HG02642 (cell line): ENCODE data around the gene SCNN1G.

Source experiments
- ATAC-seq: cut with Tn5 transposase; IDR thresholded peaks from one replicate; pipeline ENCODE4 v1.9.1; 2021; ENCODE audit warnings: mild to moderate bottlenecking; ENCODE audit not compliant: unreplicated experiment, poor library complexity

SCNN1G gene

DNA sequence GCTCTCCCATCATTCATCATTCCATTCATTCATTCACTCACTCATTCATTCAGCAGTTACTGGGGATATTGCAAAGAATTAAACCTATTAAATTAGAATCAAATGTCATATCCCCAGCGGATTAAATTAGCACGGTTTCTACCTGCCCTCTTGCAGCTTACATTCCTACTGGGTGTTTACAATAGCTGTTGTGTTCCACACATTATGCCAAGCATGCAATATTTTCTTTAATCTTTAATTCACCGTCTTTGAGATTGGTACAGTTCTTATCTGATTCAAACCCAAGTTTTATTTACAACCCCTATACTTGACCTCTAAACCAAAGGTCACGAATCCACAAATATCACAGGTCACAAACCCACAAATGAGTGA lies 32.6 kb upstream of the SCNN1G start:
- ATAC-seq: no peak

DNA sequence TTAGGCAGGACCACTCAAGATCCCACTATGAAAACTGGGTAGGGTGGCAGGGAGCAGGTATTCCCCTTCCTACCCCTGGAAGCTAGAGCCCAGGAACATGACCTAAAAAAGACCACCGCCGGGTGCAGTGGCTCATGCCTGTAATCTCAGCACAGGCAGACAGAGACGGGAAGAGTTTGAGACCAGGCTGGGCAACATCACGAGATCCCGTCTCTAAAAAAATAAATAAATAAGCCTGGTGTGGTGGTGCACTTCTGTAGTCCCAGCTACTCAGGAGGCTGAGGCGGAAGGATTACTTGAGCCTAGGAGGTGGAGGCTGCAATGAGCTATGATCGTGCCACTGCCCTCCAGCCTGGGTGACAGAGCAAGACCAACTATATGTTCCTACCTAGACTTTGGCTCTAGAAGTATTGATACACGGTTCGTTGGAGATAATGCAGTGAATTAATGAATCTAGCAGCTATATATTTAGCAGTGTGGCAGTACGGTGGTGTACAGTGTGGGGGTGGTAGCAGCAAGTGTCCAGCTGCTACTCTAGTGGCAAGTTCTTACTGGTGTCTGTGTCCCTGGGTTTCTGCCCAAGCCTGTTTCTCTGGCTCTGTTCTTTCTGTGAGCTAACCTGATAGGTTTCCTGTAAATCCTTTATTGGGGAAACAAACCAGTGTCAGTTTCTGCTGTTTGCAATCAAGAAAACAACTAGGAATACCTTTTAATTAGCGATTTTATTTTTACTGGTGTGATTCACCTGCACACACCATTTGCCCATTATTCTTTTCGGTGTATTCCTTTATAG lies 30.0 kb upstream of the SCNN1G start:
- no peak for ATAC-seq

DNA sequence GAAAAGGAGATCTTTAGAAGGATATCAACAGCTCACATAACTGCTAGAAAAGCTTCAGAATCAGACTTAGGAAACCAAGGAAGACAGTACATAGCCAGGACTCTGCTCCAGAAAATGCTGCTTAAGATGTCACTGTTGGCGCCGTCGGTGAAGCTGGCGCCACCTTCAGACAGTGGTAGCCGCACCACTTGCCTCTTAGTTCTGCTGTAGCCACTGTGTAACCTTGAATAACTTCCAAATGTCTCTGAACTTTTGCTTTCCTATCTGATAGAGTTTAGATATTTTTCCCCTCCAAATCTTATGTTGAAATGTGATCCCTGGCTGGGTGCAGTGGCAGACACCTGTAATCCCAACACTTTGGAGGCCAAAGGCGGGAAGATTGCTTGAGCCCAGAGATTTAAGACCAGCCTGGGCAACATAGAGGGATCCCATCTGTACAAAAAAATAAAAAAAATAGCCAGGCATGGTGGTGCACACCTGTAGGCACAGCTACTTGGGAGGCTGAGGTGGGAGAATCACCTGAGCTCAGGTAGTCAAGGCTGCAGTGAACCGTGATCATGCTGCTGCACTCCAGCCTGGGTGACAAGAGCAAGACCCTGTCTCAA lies 27.0 kb upstream of the SCNN1G start:
- ATAC-seq: no peak

DNA sequence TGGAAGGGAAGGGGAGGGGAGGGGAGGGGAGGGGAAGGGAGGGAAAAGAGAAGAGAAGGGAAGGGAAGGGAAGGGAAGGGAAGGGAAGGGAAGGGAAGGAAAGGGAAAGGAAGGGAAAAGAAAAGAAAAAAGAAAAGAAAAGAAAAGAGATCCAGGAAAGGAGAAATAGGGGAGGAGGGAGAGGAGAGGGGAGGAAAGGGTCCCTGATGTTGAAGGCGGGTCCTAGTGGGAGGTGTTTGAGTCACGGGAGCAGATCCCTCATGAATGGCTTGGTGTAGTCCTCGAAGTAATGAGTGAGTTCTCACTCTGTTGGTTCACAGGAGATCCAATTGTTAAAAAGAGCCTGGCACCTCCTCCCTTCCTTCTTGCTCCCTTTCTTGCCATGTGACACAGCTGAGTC lies 26.4 kb upstream of the SCNN1G start:
- ATAC-seq: no peak

DNA sequence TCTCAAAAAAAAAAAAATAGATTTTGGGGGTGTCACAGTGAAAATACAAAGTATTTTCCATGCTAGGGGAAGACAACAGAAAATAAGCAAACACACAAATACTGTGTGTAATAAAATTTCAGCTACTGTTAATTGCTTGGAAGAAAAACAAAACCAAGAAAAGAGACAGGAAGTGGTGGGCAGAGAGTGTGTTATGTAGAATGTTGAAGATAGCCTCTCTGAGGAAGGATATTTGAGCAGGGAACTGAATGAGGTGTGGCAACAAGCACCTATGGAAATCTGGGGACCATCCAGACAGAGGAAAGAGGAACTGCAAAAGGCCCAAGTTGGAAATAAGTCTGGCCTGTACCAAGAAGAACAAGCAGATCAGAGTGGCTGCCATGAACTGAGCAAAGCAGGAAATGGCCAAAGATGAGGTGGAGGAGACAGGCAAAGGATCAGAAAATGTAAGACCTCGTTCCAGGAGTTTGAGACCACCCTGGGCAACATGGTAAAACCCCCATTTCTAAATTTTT lies 25.5 kb upstream of the SCNN1G start:
- ATAC-seq: no peak

DNA sequence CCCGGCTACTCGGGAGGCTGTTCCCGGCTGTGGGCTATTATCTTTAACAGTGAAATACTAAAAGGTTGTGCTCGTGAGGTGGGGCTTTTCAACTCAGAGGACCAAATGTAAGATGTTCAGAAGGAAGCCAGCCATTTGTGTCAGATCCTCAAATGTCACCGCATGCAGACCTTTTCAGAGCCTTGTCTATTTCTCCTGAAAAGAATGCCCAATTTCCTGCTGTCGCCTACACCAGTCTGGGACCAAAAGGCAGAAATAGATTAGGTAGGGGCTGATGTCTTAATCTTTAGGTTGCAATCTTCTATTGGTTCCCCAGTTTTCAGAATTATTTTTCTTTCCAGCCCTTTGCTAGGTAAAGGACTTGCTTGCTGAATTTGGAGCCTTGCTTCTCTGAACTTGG lies 24.4 kb upstream of the SCNN1G start:
- ATAC-seq: no peak

DNA sequence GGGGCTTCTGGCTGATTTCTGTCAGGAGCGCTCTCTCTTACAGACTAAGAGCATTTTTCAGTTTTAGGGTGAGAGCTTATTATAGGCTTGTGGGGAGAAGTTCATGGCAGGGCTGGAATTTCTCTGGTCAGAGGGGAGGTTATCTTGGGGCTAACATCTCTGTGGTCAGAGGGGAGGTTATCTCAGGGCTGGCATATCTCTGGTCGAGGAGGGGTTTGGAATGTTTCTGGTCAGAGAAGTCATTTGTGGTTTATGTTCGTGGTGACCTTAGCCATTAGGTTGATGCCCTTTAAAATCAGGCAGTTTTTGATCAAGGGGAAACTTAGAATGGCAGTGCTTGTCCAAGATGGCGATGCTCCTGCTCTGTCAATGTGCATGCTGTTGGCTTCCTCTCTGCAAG lies 22.5 kb upstream of the SCNN1G start:
- no peak for ATAC-seq

DNA sequence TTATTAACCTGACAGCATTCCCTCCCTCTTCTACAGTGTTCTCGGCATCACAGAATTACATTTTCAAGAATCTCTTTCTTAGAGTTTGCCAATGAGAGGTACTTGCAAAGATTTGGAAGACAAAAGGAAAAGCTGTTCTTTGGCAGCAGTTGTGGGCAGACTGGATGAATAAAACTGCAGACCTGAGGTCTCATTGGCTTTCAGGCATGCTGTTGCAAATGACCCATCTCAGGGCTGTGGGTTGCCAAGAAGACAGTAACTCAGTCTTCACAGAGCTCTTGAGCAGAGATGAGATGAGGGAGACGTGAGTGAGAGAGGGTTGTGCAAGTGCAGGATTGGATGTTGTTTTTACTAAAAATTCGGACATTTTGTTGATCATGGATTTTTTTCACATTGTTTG lies 22.0 kb upstream of the SCNN1G start:
- no peak for ATAC-seq

DNA sequence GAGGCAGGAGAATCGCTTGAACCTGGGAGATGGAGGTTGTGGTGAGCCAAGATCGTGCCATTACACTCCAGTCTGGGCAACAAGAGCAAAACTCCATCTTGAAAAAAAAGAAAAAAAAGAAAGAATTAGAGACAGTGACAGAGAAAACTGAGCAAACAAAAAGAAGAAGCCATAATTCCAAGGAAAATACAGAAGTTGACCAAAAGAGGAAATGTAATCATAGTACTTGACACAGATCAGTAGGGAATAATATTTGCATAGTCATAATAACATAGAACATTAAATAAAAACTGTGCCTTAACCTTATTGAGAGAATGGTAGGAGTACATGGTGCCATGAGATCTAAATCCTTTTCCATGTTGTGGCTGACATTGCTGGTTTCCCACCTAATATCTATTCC lies 18.6 kb upstream of the SCNN1G start:
- no peak for ATAC-seq

DNA sequence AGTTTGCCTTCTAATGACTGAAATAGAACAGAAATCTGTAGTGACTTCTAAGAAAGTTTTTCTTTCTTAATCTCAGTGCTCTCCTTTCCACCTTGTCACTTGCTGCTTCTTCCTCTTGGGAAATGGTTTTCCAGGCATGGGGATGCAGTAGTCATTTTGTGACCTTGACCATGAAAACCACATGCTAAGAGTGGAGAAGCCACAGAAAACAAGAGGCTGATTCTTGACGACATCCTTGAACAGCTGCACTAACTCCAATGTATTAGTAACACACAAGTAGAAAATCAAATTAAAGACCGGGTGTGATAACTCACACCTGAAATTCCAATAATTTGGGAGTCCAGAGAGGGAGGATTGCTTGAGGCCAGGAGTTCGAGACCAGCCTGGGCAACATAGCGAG lies 17.8 kb upstream of the SCNN1G start:
- no peak for ATAC-seq

DNA sequence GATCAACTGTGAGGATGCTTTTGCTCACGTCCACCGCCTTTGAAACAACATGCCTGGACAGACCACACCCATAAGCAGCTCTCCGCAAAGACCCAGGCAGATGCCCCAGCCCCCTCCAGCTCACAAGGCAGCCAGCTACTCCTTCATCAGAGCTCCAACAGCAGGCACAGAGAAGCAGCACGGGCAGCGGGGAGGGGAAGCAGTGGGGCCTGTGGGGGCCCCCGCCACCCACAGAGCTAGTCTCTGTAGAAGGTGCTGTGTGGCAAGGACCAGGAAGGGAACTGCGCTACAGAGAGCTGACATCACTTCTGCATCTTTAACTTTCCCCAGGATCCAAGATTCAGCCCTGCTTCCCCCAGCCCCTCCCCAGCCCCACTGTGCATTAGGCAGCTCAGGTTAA lies 10.0 kb upstream of the SCNN1G start:
- no peak for ATAC-seq

DNA sequence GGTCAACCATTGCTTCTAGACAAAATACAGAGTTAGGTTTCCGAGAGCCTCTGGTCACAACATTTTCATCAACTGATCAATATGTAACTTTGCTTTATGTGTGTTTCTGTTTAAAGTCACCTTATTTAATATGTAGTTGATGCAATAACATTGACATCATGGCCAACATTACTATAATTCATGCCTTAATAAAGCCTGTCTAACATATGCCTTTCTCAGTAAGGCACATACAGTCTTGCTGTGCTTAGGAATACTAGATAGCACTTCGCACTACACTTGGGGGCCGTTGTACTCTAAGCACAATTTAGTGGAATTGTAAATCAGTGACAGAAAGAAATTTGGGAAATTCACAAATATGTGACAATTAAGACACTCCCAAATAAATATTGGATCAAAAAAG lies 9.6 kb upstream of the SCNN1G start:
- ATAC-seq: no peak

DNA sequence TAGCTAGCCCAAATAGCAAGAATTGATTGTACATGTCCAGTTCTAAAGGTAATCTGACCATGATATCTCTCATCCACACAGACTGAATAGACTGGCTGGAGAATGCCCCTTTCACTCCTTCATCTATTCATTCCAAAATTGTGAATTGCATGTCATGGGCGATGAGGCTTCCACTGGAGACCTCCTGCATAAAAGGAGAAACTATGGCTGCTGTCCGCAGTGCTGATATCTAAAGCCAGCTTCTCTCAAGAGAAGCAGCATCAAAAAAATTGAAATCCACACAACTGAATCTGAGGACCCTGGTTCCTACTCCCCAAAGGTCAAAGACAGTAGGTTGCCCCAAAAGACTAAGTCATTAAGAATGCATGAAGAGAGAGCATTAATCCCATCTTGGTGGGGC lies 7.9 kb upstream of the SCNN1G start:
- no peak for ATAC-seq

DNA sequence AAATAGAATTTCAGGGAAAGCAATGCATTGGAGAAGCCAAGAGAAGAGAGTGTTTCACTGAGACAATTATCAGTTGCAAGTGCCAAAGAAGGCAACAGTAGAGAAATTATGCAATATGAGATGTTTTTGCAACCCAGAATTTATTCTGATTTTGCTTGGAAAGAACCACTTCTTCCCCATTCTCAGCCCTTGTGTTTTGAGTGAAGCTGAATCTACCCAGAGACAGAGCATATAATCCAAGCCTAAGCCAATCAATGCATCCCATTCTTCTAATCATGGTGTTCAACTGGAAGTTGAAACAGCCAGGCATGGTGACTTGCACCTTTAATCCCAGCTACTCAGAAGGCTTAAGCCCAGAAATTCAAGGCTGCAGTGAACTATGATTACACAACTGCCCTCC lies 6.9 kb upstream of the SCNN1G start:
- ATAC-seq: no peak

DNA sequence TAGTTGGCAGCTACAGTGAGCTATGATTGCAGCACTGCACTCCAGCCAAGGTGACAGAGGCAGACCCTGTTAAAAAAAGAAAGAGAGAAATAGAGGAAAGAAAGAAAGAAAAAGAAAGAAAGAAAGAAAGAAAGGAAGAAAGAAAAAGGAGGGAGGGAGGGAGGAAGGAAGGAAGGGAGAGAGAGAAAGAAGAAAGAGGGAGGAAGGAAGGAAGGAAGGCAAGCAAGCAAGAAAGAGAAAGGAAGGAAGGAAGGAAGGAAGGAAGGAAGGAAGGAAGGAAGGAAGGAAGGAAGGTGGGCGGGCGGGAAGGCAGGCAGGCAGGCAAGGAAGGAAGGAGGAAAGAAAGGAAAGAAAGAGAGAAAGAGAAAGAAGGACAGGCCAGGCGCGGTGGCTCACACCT lies 1.0 kb upstream of the SCNN1G start:
- no peak for ATAC-seq

DNA sequence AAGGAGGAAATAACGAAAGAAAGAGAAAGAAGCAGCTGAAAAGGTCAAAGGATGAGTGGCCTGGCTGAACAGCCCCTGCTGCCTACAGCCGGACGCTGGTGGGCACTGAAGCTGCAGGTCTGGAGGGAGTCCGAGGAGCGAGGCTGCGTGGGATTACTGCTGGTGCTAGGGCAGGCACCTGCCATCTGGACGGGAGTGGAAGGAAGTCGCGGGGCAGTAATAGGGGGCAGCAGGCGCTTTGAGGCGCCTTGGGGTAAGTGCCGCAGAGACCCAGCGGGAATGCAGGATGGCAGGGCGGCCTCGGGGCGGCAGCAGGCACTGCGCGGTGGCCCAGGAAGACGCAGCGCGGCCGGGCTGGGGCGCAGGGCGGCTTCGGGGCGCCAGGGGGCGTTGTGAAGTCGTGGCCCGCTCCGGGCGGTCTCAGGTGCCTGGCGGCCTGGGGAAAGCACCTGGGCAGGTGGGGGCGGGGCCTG lies 303 bp upstream of the SCNN1G start:
- peak; percentile 95 for ATAC-seq

DNA sequence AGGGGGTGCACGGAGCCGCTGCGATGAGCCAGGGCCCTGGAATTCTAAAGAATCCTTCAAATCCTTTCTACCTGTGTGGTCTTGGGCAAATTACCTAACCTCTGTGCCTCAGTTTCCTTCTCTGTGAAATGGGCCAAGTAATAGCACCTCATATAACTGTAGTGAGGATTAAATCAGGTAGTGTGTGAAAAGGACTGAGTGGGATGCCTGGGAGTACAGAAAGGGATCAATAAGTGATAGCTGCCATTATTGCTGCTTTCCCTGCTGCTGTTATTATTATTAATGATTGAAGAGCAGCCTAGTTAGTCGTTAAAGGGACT lies 958 bp downstream of the SCNN1G start:
- no peak for ATAC-seq

DNA sequence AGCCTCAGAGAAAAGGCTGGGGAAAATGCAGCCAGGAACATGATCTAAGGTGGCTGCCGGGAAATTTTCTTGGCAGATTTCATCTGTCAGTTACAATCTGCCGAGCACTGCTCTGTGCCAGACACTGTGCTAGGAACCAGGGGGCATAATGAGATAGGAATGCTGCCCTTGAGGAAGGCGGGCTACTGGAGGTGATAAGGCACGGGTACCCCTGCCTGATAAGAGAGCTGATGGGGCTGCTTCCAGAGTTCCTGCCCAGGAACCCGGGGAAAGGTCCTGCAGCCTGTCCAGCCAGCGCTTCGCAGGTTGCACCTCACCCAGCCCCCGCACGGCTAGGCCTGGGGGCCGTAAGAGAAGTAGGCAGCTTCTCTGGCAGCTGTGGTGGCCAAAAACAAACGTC lies 3.1 kb downstream of the SCNN1G start:
- ATAC-seq: no peak

DNA sequence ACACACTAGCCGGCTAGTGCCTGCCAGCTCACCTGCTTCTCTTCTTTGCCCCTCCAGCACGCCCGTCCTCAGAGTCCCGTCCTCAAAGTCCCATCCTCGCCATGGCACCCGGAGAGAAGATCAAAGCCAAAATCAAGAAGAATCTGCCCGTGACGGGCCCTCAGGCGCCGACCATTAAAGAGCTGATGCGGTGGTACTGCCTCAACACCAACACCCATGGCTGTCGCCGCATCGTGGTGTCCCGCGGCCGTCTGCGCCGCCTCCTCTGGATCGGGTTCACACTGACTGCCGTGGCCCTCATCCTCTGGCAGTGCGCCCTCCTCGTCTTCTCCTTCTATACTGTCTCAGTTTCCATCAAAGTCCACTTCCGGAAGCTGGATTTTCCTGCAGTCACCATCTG lies 3.6 kb downstream of the SCNN1G start:
- no peak for ATAC-seq

DNA sequence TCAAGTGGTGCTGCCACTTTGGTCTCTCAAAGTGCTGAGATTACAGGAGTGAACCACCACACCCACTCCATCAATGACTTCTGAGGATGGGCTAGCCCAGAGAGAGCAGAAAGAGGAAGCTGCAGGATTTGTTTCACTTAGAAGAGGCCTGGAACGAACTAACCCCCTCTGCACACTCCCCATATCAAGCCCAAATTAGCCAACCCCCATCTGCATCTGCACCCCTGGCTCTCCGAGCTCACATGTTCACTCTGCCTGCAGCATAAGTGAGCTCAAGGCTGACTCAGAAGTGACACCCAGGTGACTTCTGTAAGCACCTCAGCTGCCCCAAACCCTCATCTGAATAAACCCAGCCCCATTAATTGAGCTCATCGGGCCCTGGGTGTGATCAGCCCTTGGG lies 4.8 kb downstream of the SCNN1G start:
- ATAC-seq: no peak

DNA sequence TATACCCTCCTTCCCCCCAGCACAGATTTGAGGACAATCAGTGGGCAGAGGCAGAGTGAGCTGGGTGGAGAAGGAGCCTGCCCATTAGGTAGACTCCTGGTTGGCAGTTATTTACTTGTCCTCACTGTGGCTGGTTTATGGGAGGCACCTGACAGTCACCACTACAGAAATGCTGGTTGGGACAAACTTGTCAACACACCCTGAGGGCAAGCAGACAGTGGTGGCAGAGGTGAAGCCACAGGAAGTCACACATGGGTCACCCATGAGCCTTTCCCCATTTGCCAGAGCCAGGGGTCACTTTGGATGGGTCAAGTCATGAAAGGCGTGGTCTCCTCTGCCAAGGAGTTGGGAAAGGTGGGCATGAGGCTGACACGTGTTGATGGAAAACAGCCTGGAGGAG lies 6.4 kb downstream of the SCNN1G start:
- no peak for ATAC-seq

DNA sequence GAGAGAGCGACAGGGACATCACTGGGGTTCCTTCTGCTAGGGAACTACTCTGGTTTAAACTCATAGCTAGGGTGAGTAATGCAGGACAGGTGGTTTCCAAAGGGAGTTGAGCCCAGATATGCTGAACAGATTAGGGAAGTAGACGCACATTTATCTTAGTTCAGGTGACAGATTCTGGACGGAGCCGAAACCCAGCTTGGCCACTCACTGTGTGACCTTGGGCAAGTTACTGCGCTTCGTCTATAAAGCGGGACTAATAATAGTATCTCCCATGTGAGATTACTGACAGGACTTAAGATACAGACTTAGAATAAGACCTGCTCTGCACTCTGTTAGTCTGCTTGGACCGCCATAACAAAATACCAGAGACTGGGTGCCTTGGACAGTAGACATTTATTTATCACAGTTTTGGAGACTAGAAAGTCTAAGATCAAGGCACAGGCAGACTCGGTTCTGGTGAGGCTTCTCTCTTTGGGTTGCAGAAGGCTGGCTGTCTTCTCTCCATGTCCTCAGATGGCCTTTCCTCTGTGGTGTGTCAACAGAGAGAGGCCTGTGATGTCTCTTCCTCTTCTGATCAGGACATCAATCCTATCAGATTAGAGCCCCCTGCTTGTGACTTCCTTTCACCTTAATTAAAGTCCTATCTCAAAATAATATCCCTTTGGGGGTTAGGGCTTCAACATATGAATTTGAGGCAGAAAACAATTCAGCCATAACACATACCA lies 12.1 kb downstream of the SCNN1G start:
- no peak for ATAC-seq
